Spleen (tissue), 11 donors: ENCODE measurements around the gene DKK2. TPM values are rescaled to one million over a fixed set of nuclear protein-coding genes. Genes with fewer than 3 reads are reported as not detected.

ENCODE experiments used
- DNase-seq: peaks from one replicate; pipeline ENCODE4 v3.0.0-alpha.2; 2020
- H3K27ac ChIP-seq, 8 donors: fragments of 200-600 bp; sonication (generic) in 7 of 8; 1 replicate in 4 of 8; 2 replicates in 4 of 8; pipeline versions ENCODE4 v1.5.0 to v1.8.0; 2016 to 2021; ENCODE audit warnings: inconsistent platforms in 4 of 8, mild to moderate bottlenecking in 4 of 8, moderate library complexity in 1 of 8
- H3K27me3 ChIP-seq, 7 donors: fragments of 200-600 bp; sonication (generic) in 6 of 7; replicated peaks in 1 of 7; 1 replicate in 4 of 7; 2 replicates in 3 of 7; pipeline versions ENCODE4 v1.5.0 to v1.8.0; 2016 to 2021; ENCODE audit warnings: inconsistent platforms in 3 of 7, mild to moderate bottlenecking in 1 of 7
- H3K36me3 ChIP-seq, 6 donors: fragments of 200-600 bp; sonication (generic) in 5 of 6; 1 replicate in 4 of 6; 2 replicates in 2 of 6; pipeline versions ENCODE4 v1.5.0 to v1.8.0; 2016 to 2021; ENCODE audit warnings: inconsistent platforms in 2 of 6
- H3K4me1 ChIP-seq, 6 donors: fragments of 200-600 bp; sonication (generic) in 5 of 6; 1 replicate in 3 of 6; 2 replicates in 3 of 6; pipeline versions ENCODE4 v1.5.0 to v1.8.0; 2016 to 2021; ENCODE audit warnings: inconsistent platforms in 3 of 6
- H3K4me3 ChIP-seq, 8 donors: fragments of 200-600 bp; sonication (generic) in 7 of 8; 1 replicate in 4 of 8; 2 replicates in 4 of 8; pipeline versions ENCODE4 v1.5.0 to v1.8.0; 2016 to 2021; ENCODE audit warnings: inconsistent platforms in 4 of 8, mild to moderate bottlenecking in 4 of 8, moderate library complexity in 2 of 8
- H3K9me3 ChIP-seq, 8 donors: fragments of 200-600 bp; sonication (generic) in 7 of 8; 1 replicate in 4 of 8; 2 replicates in 4 of 8; pipeline versions ENCODE4 v1.5.0 to v1.8.0; 2016 to 2021; ENCODE audit warnings: inconsistent platforms in 4 of 8
- CTCF ChIP-seq, 11 experiments: fragments of 200-600 bp in 7 of 11; fragments of 450-650 bp in 4 of 11; sonication (generic) in 4 of 11; IDR thresholded peaks in 8 of 11; conservative IDR thresholded peaks in 3 of 11; 1 replicate in 7 of 11; 2 replicates in 4 of 11; pipeline versions ENCODE4 v1.4.0 to v1.8.0; 2016 to 2021; ENCODE audit warnings: antibody characterized with exemption in 11 of 11, inconsistent platforms in 4 of 11, mild to moderate bottlenecking in 1 of 11
- POLR2A ChIP-seq, 3 donors: fragments of 450-650 bp; IDR thresholded peaks; one replicate each; pipeline ENCODE4 v1.5.1; 2017; ENCODE audit warnings: antibody characterized with exemption in 3 of 3, mild to moderate bottlenecking in 1 of 3
- POLR2AphosphoS5 ChIP-seq, 3 donors: sonication (generic); formaldehyde crosslinking; IDR thresholded peaks; one replicate each; pipeline ENCODE4 v1.5.1; 2017; ENCODE audit warnings: antibody characterized with exemption in 3 of 3
- WGBS, 5 donors: extraction: QIAGEN DNeasy Blood & Tissue Kit in 3 of 5; methylation state at CpG; one replicate each; pipeline versions ENCODE4 v1.1.5 to v1.1.7; 2013 to 2018; 5-methylcytosine and 5-hydroxymethylcytosine counted together
- intact Hi-C: fragments of 100-400 bp; cut with DNase I; formaldehyde crosslinking; loops from one replicate; pipeline ENCODE4 v1.15.0; 2023; ENCODE audit warnings: low total_unique reads
- polyA plus RNA-seq, 3 donors: library from polyadenylated mRNA; stranded (reverse); fragments of 200-250 nt; gene quantifications; one replicate each; pipeline ENCODE4 v1.2.1, GENCODE V29; 2013
- total RNA-seq, 7 donors: library from RNA; depleted of rRNA in 3 of 7; stranded (reverse); fragments of >200 nt in 3 of 7; fragmentation: NEBNext Ultra II Directional in 4 of 7; extraction: Animal tissue kit (Norgen Biotek cat#: 25700) in 4 of 7; gene quantifications; one replicate each; pipeline versions ENCODE4 v1.1.0 to v1.2.1, GENCODE V29; 2016 to 2021
- donor health status: healthy with polysubstance abuse.
- donor health status: DM: no; HTN: no; CAD: no; lungs with moderate emphysema.
- donor health status: DM: no; HTN: no; CAD: no.
- donor health status: Bipolar disorder and iron deficiency.
- donor health status: healthy.
- donor health status: DM: no; HTN: no; CAD: no.
- donor health status: DM: yes; HTN: yes; CAD: no.

The DKK2 gene
- total and polyA plus RNA-seq, 10 donors: 0.20 to 2.0 (median 0.51) TPM

GRCh38 chr4:107060388-107060787 lies 24.3 kb upstream of the DKK2 start:
- Histone ChIP-seq H3K36me3 (no peaks in the 10 kb centered on the region), H3K27me3 (no peaks in the 10 kb centered on the region), H3K27ac (no peak overlapping the region), H3K4me1 (no peaks in the 10 kb centered on the region), H3K9me3 (no peaks in the 10 kb centered on the region), H3K4me3 (no peak overlapping the region)
- DNase-seq: no peak
- intact Hi-C loops: no loop called here
- TF ChIP-seq CTCF (IDR thresholded peaks at IDR 0.05 in 8 of 11, conservative IDR thresholded peaks at IDR 0.05 in 3 of 11): no peak
- TF ChIP-seq POLR2AphosphoS5 (IDR thresholded peaks at IDR 0.05): no peak
- 72 to 86% (median 82%) methylated on average over 6 of the region's 6 CpGs for WGBS, 5 donors

GRCh38 chr4:107058828-107059227 lies 22.7 kb upstream of the DKK2 start:
- DNase-seq: no peak
- H3K9me3 ChIP-seq: no peaks in the 10 kb centered on the region
- WGBS, 5 donors: 60 to 79% (median 74%) methylated on average over 1 of the region's 1 CpG
- no peak overlapping the region for H3K4me3 ChIP-seq
- H3K27me3 ChIP-seq: no peaks in the 10 kb centered on the region
- H3K27ac ChIP-seq: no peak overlapping the region
- H3K36me3 ChIP-seq: no peaks in the 10 kb centered on the region
- no peak for TF ChIP-seq POLR2A (IDR thresholded peaks at IDR 0.05)
- TF ChIP-seq CTCF (IDR thresholded peaks at IDR 0.05 in 8 of 11, conservative IDR thresholded peaks at IDR 0.05 in 3 of 11): no peak
- TF ChIP-seq POLR2AphosphoS5 (IDR thresholded peaks at IDR 0.05): no peak
- no peaks in the 10 kb centered on the region for H3K4me1 ChIP-seq
- intact Hi-C loops: no loop called here

GRCh38 chr4:107050525-107051135 lies 14.5 kb upstream of the DKK2 start:
- intact Hi-C loops: no loop called here
- TF ChIP-seq POLR2A (IDR thresholded peaks at IDR 0.05): no peak
- TF ChIP-seq CTCF (IDR thresholded peaks at IDR 0.05 in 8 of 11, conservative IDR thresholded peaks at IDR 0.05 in 3 of 11): peak in 3 of 11 experiments; percentile 0 to 37 (median 32)
- no peak for TF ChIP-seq POLR2AphosphoS5 (IDR thresholded peaks at IDR 0.05)
- peaks cover 0 to 18% (median 13%) of the 10 kb centered on the region in 8 donors for H3K9me3 ChIP-seq
- no peak overlapping the region for H3K27ac ChIP-seq
- no peak overlapping the region for H3K4me3 ChIP-seq
- H3K4me1 ChIP-seq: no peaks in the 10 kb centered on the region
- 65 to 78% (median 68%) methylated on average over 3 of the region's 3 CpGs for WGBS, 5 donors
- no peaks in the 10 kb centered on the region for H3K36me3 ChIP-seq
- no peaks in the 10 kb centered on the region for H3K27me3 ChIP-seq
- DNase-seq: no peak

GRCh38 chr4:107046261-107046660 lies 10.1 kb upstream of the DKK2 start:
- Histone ChIP-seq H3K27ac (no peak overlapping the region), H3K27me3 (no peaks in the 10 kb centered on the region), H3K36me3 (no peaks in the 10 kb centered on the region), H3K4me3 (no peak overlapping the region), H3K9me3 (peaks cover 0 to 26% (median 18%) of the 10 kb centered on the region in 8 donors), H3K4me1 (no peaks in the 10 kb centered on the region)
- TF ChIP-seq POLR2AphosphoS5 (IDR thresholded peaks at IDR 0.05) (no peak), CTCF (IDR thresholded peaks at IDR 0.05 in 8 of 11, conservative IDR thresholded peaks at IDR 0.05 in 3 of 11) (no peak), POLR2A (IDR thresholded peaks at IDR 0.05) (no peak)
- intact Hi-C loops: no loop called here
- 84 to 94% (median 94%) methylated on average over 1 of the region's 1 CpG for WGBS, 5 donors
- DNase-seq: no peak
